Endothelial cell of umbilical vein (primary cell): ENCODE measurements around the gene ITIH2. TPM values are rescaled to one million over a fixed set of nuclear protein-coding genes. Genes with fewer than 3 reads are reported as not detected.
"Not testable (repeated sequence)": the region's sequence is repeated elsewhere in the genome, so short reads cannot be mapped to it uniquely, and the experiment has no call there.

Experiments
- Bru-seq: library from RNA; stranded (reverse); fragments of 400-500 nt; gene quantifications from one replicate; lab custom pipeline; 2021; lab: Mats Ljungman, UMichigan
- BruChase-seq, 2 experiments: library from RNA; stranded (reverse); fragments of 400-500 nt; gene quantifications; one replicate each; lab custom pipeline; 2021; lab: Mats Ljungman, UMichigan
- BruUV-seq: library from RNA; stranded (reverse); fragments of 400-500 nt; replicated peaks from 2 replicates; lab custom pipeline; 2021; lab: Mats Ljungman, UMichigan
- CTCF ChIA-PET: fragments of 300-600, 350-600 bp; sonication (Branson Sonifier 250); formaldehyde crosslinking; loops from one replicate; lab custom pipeline; 2021; ENCODE audit warnings: antibody characterized with exemption, inconsistent platforms; lab: Charles Lee
- POLR2A ChIA-PET: fragments of 300-600, 350-600 bp; sonication (Branson Sonifier 250); formaldehyde crosslinking; loops from one replicate; lab custom pipeline; 2021; ENCODE audit warnings: antibody characterized with exemption, inconsistent platforms; lab: Charles Lee
- DNase-seq: peaks from one replicate; pipeline ENCODE4 v3.0.0-alpha.2; 2011; ENCODE audit warnings: low read depth, low spot score
- FAIRE-seq: peaks from 2 replicates; lab custom pipeline; 2011; peaks lifted over from hg19 to GRCh38; lab: Jason Lieb, UNC
- H2AFZ ChIP-seq: 2 replicates; pipeline ENCODE4 v1.6.0; 2012; ENCODE audit warnings: low read depth, low read length, control low read depth, inconsistent platforms
- H3K27ac ChIP-seq: 2 replicates; pipeline ENCODE4 v1.5.1; 2011; ENCODE audit warnings: low read depth, mild to moderate bottlenecking, control low read depth, low read length, moderate library complexity; ENCODE audit not compliant: insufficient read depth
- H3K27me3 ChIP-seq, 2 experiments: 2 replicates each; pipeline versions ENCODE4 v1.6.0 to v1.6.1; 2011; ENCODE audit warnings: low read length in 2 of 2, mixed read lengths in 1 of 2; ENCODE audit not compliant: control insufficient read depth in 2 of 2, insufficient read depth in 2 of 2
- H3K36me3 ChIP-seq, 2 experiments: 2 replicates in 1 of 2; 3 replicates in 1 of 2; pipeline ENCODE4 v1.5.1; 2011; ENCODE audit warnings: low read length in 2 of 2, mild to moderate bottlenecking in 1 of 2, moderate library complexity in 1 of 2; ENCODE audit not compliant: control insufficient read depth in 2 of 2, insufficient read depth in 2 of 2; ENCODE audit errors: extremely low read depth in 1 of 2
- H3K4me1 ChIP-seq: 3 replicates; pipeline ENCODE4 v1.5.1; 2011; ENCODE audit warnings: mild to moderate bottlenecking, low read length; ENCODE audit not compliant: control insufficient read depth, insufficient read depth; ENCODE audit errors: extremely low read depth
- H3K4me2 ChIP-seq: 2 replicates; pipeline ENCODE4 v1.6.1; 2011; ENCODE audit warnings: low read length, control low read depth, mixed read lengths; ENCODE audit not compliant: insufficient read depth
- H3K4me3 ChIP-seq, 3 experiments: fragments of 200-600 bp in 1 of 3; sonication (generic), shearing (Covaris generic) in 1 of 3; replicated peaks in 1 of 3; 2 replicates each; pipeline ENCODE4 v1.5.1; 2011 to 2016; ENCODE audit warnings: control low read depth in 3 of 3, low read length in 3 of 3, mild to moderate bottlenecking in 2 of 3, inconsistent platforms in 1 of 3, low read depth in 1 of 3, moderate library complexity in 1 of 3; ENCODE audit not compliant: insufficient read depth in 1 of 3
- H3K79me2 ChIP-seq: 2 replicates; pipeline ENCODE4 v1.6.0; 2012; ENCODE audit warnings: low read length, inconsistent platforms; ENCODE audit not compliant: control insufficient read depth, insufficient read depth
- H3K9ac ChIP-seq: replicated peaks from 2 replicates; pipeline ENCODE3; 2011; ENCODE audit warnings: low read length, control low read depth; ENCODE audit not compliant: insufficient read depth; ENCODE audit errors: extremely low read depth
- H3K9me1 ChIP-seq: replicated peaks from 3 replicates; pipeline ENCODE4 v1.6.0; 2011; ENCODE audit warnings: mild to moderate bottlenecking, low read length; ENCODE audit not compliant: control insufficient read depth, insufficient read depth; ENCODE audit errors: extremely low read depth
- H3K9me3 ChIP-seq: replicated peaks from 2 replicates; pipeline ENCODE4 v1.5.1; 2012; ENCODE audit warnings: low read length, inconsistent platforms; ENCODE audit not compliant: control insufficient read depth, insufficient read depth
- H4K20me1 ChIP-seq: replicated peaks from 2 replicates; pipeline ENCODE3; 2011; ENCODE audit warnings: mild to moderate bottlenecking, low read length; ENCODE audit not compliant: control insufficient read depth, insufficient read depth; ENCODE audit errors: extremely low read depth
- CTCF ChIP-seq, 2 donors: IDR thresholded peaks; 1 replicate in 1 of 2; 2 replicates in 1 of 2; pipeline ENCODE4 v1.5.1; 2011; ENCODE audit warnings: low read length in 2 of 2, mild to moderate bottlenecking in 2 of 2, moderate library complexity in 2 of 2, control low read depth in 1 of 2, inconsistent platforms in 1 of 2, low read depth in 1 of 2; ENCODE audit not compliant: insufficient read depth in 1 of 2; ENCODE audit errors: extremely low read depth in 1 of 2
- FOS ChIP-seq: IDR thresholded peaks from 2 replicates; pipeline ENCODE4 v1.6.1; 2011; ENCODE audit warnings: mild to moderate bottlenecking, low read length, moderate library complexity, borderline replicate concordance; ENCODE audit not compliant: insufficient read depth
- GATA2 ChIP-seq: IDR thresholded peaks from 2 replicates; pipeline ENCODE4 v1.7.0; 2011; ENCODE audit warnings: low read depth, mild to moderate bottlenecking, moderate library complexity, mixed read lengths, low read length; ENCODE audit not compliant: insufficient read length, insufficient read depth
- JUN ChIP-seq: IDR thresholded peaks from 2 replicates; pipeline ENCODE4 v1.6.1; 2011; ENCODE audit warnings: borderline replicate concordance, low read depth; ENCODE audit not compliant: insufficient read length, insufficient read depth
- MAX ChIP-seq: IDR thresholded peaks from 2 replicates; pipeline ENCODE4 v1.6.1; 2011; ENCODE audit not compliant: insufficient read depth, insufficient read length
- POLR2A ChIP-seq: IDR thresholded peaks from 2 replicates; pipeline ENCODE4 v1.6.1; 2012; ENCODE audit warnings: low read depth, mild to moderate bottlenecking, control low read depth, low read length
- dilution Hi-C: fragments of 300-500 bp; cut with MboI; formaldehyde crosslinking; loops from one replicate; pipeline ENCODE4 v1.15.0; 2019; ENCODE audit warnings: low sequenced_read_pairs; ENCODE audit not compliant: extremely low pct_ligation_motif_present
- intact Hi-C: fragments of 100-400 bp; cut with micrococcal nuclease; formaldehyde crosslinking; loops from one replicate; pipeline ENCODE4 v1.10.0; 2022
- long read RNA-seq: library from polyadenylated mRNA; stranded (forward); transcript quantifications from one replicate; pipeline ENCODE4 v2.0.0, GENCODE V29; 2021
- polyA minus RNA-seq, 3 experiments: library from RNA; depleted of rRNA, polyadenylated mRNA; stranded (reverse); fragments of >200 nt; gene quantifications; 1 replicate in 1 of 3; 2 replicates in 2 of 3; pipeline ENCODE4 v1.2.3, GENCODE V29; 2011
- polyA plus RNA-seq, 4 experiments: library from polyadenylated mRNA; depleted of rRNA in 3 of 4; stranded (reverse) in 3 of 4; unstranded in 1 of 4; fragments of >200 nt; gene quantifications; 2 replicates each; pipeline versions ENCODE4 v1.2.1 to v1.2.3, GENCODE V29; 2011 to 2012; ENCODE audit warnings: missing spikeins in 1 of 4
- total RNA-seq: library from RNA; stranded (reverse); gene quantifications from 2 replicates; pipeline ENCODE4 v1.2.3, GENCODE V29; 2021

ITIH2 gene
- total RNA-seq: not detected in 2 replicates
- polyA plus RNA-seq: not detected in 2 replicates
- not detected in 2 replicates for polyA plus RNA-seq (2011; cell fraction: cytosol; rRNA removed)
- polyA plus RNA-seq (2011; cell fraction: nucleus; rRNA removed): not detected in 2 replicates
- 0.07 and 0.25 TPM in 2 replicates for polyA plus RNA-seq (2012)
- polyA minus RNA-seq: not detected in 2 replicates
- not detected for polyA minus RNA-seq (2011; cell fraction: cytosol; rRNA and poly(A)+ RNA removed)
- polyA minus RNA-seq (2011; cell fraction: nucleus; rRNA and poly(A)+ RNA removed): not detected in 2 replicates
- not detected for Bru-seq, nascent RNA
- BruChase-seq, experiment 1, labeled RNA remaining after a 6-hour chase: not detected
- not detected for BruChase-seq, experiment 2, labeled RNA remaining after a 2-hour chase
- long read RNA-seq: 0 reads

GRCh38 chr10:7703140-7703539, at the start of gene ITIH2:
Gene ITIH2 (plus strand): TSS chr10:7703316. CDS start chr10:7703435, 119 bp downstream.
- H3K9me3 ChIP-seq: no peaks in the 10 kb centered on the region
- H3K27ac ChIP-seq: no peak within 1 kb of the TSS
- H3K27me3 ChIP-seq: peaks cover 0 to 2% of the 10 kb centered on the region in 2 experiments
- no peak for FAIRE-seq
- no peak within 1 kb of the TSS for H3K9ac ChIP-seq
- no peak for TF ChIP-seq FOS
- TF ChIP-seq POLR2A: no peak
- TF ChIP-seq MAX: no peak
- no peak for TF ChIP-seq CTCF (IDR thresholded peaks at IDR 0.05; ENCODE audit: extremely low read depth in 1 of 2, insufficient read depth in 1 of 2, low read depth in 1 of 2, low read length in 2 of 2)
- no peak for TF ChIP-seq GATA2
- no peak for TF ChIP-seq JUN
- H2AFZ ChIP-seq: no peak within 1 kb of the TSS
- CTCF ChIA-PET: interaction anchor here (0.9 kb wide), 1 partner anchor 16 kb away, joined by 5 read pairs; no protein-coding TSS in a partner anchor
- H3K4me2 ChIP-seq: no peak within 1 kb of the TSS
- POLR2A ChIA-PET: no interaction called here
- intact Hi-C loops: no loop called here
- H3K36me3 ChIP-seq: no peaks in the 10 kb centered on the region
- DNase-seq: no peak
- no peaks in the 10 kb centered on the region for H3K79me2 ChIP-seq
- no peaks in the 10 kb centered on the region for H4K20me1 ChIP-seq
- dilution Hi-C loops: no loop called here
- H3K9me1 ChIP-seq: no peaks in the 10 kb centered on the region
- no peaks in the 10 kb centered on the region for H3K4me1 ChIP-seq
- BruUV-seq: no TSS peak
- no peak within 1 kb of the TSS for H3K4me3 ChIP-seq

GRCh38 chr10:7657079-7657478, 46.0 kb upstream of the ITIH2 start:
- H3K9me3 ChIP-seq, dilution Hi-C loops, BruUV-seq, FAIRE-seq, H3K36me3 ChIP-seq, H2AFZ ChIP-seq, H3K79me2 ChIP-seq, H3K4me1 ChIP-seq, intact Hi-C loops, POLR2A ChIA-PET, H3K27me3 ChIP-seq, H3K4me3 ChIP-seq, DNase-seq, H3K9me1 ChIP-seq, H4K20me1 ChIP-seq, CTCF ChIA-PET, H3K9ac ChIP-seq, H3K4me2 ChIP-seq, H3K27ac ChIP-seq: not testable (repeated sequence)
